GM18858 (cell line): ENCODE results near the gene FBXO11.
"Not testable (repeated sequence)": the region's sequence is repeated elsewhere in the genome, so short reads cannot be mapped to it uniquely, and the experiment has no call there.

Experiments used
- ATAC-seq: cut with Tn5 transposase; IDR thresholded peaks from one replicate; pipeline ENCODE4 v1.9.1; 2021; ENCODE audit not compliant: unreplicated experiment

The FBXO11 gene

DNA sequence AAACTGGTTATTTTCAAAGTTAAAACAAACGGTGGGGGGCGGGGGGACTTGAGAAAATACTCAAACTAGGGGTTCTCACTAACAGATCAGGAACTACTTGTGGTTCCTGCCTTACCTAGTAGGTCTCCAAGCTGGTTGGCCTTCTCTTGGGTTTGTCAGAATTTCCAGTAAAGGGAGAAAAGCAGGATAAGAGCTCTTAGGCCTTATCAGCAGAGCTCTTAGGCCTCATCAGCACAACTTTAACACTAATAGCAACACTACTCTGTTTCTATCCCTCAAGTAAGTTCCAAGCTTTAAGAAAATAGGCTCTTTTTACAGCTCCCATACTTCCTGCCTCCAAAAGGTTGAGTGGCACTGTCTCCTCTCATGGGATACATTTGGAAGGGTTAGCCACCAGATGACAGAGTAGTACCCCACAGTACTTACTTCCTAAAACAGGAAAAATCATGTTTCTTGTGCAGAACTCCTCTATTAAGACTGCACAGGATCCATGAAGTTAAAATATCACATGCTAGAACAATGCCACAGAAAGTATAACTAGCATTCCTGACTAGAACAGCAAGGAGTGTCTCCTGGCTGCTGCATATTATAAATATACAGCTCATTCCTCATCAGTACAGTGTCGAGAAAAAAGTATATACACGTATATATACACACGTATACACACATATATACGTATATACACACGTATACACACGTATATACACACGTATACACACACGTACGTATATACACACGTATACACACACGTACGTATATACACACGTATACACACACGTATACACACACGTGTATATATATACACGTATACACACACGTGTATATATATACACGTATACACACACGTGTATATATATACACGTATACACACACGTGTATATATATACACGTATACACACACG, 6.1 kb downstream of the FBXO11 start:
- ATAC-seq, result no peak

- no peak for ATAC-seq
Observed at GRCh38 chr2:47897883-47898731, 8.2 kb downstream of the FBXO11 start.

DNA sequence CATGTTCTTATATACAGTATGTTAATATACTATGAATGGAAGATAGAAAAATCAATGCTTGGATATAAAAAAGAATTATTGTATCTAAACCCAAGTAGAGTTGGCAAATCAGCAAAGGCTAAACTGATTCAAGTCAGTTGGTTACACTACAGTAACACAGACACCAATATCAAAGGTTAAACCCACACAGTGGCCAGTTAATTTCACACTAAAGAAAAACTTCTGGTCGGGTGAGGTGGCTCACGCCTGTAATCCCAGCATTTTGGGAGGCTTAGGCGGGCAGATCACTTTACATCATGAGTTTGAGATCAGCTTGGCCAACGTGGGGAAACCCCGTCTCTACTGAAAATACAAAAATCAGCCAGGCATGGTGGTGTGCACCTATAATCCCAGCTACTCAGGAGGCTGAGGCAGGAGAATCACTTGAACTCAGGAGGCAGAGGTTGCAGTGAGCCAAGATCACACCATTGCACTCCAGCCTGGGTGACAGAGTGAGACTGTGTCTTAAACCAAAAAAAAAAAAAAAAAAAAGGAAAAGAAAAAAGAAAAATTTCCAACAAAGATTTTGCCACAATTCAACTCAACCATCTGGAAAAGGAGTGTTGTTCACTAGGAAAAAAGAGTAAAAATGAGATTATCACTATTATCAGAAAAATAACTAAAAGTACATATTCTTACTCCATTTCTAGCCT, 9.0 kb downstream of the FBXO11 start:
- not testable (repeated sequence) for ATAC-seq

GRCh38 chr2:47896450-47896968, 9.8 kb downstream of the FBXO11 start:
- no peak for ATAC-seq

DNA sequence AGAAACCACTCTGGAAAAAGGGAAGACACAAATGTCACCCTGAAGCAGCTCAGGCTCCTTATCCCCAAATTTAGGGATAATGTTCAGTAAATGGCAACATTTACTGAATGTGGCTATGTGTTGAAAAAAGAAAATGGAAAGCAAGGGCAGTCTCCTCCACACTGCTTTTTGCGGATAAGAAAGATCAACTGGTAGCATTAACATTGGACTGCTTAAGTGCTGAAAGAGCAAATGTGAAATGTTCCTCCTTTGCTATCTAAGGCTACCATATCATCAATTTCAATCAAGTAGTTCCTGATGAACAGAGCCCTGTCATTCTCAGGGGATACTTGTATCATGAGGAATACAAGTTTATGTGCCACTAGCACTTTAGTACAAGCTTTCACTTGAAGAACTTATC, 12.5 kb downstream of the FBXO11 start:
- no peak for ATAC-seq

GRCh38 chr2:47892338-47892730, 14.0 kb downstream of the FBXO11 start:
- ATAC-seq, result no peak

GRCh38 chr2:47891369-47892337, 14.6 kb downstream of the FBXO11 start:
- ATAC-seq, result no peak

DNA sequence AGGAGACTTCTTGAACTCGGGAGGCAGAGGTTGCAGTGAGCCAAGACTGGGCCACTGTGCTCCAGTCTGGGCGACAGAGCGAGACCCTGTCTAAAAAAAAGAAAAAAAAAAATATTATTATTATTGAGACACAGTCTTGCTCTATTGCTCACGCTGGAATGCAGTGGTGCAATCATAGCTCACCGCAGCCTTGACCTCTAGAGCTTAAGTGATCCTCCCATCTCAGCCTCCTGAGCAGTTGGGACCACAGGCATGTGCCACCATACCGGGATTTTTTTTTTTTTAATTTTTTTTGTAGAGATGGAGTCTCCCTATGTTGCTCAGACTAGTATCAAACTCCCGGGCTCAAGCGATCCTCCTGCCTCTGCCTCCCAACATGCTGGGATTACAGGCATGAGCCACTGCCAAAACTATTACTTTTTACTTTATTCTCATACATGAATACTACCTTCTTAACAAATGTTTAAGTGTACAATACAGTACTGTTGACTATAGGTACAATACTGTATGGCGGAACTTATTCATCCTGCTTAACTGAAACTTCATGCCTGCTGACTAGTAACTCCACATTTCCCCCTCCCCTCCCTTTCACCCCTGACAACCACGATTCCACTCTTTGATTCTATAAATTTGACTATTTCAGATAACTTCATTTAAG, 15.5 kb downstream of the FBXO11 start:
- no peak for ATAC-seq

- no peak for ATAC-seq
Observed at GRCh38 chr2:47888581-47889280, 17.6 kb downstream of the FBXO11 start.

DNA sequence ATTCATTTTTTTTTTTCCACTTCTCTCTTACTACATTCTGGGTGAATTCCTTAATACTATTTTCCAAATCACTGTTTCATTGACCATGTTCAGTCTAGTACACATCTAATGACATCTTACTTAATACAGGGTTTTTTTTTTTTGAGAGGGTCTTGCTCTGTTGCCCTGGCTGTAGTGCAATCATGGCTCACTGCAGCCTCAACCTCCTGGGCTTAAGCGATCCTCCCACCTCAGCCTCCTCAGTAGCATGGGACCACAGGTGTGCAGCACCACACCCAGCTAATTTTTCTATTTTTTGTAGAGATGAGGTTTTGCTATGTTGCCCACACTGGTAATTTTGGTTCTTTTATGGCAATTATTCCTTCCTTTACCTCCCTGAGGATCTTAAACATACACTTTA, 29.4 kb downstream of the FBXO11 start:
- ATAC-seq, result no peak

DNA sequence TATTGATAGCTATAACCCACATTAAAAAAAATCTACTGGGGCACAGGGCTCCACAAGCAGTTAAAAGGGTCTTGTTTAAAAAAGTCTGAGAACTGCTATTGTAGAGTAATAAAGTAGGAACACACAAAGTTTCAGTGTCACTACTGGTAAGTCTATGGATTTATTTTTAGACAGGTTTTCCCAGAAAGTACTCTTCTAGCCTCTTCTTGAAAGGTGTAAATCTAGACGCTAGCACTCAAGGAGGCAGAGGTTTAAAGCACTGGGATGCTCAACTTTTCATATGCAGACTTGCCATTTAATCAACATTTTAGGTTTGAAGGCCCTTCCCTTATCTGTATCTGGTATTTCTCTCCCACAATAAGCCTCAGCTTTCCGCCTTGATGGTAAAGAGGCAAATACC, 33.4 kb downstream of the FBXO11 start:
- no peak for ATAC-seq

DNA sequence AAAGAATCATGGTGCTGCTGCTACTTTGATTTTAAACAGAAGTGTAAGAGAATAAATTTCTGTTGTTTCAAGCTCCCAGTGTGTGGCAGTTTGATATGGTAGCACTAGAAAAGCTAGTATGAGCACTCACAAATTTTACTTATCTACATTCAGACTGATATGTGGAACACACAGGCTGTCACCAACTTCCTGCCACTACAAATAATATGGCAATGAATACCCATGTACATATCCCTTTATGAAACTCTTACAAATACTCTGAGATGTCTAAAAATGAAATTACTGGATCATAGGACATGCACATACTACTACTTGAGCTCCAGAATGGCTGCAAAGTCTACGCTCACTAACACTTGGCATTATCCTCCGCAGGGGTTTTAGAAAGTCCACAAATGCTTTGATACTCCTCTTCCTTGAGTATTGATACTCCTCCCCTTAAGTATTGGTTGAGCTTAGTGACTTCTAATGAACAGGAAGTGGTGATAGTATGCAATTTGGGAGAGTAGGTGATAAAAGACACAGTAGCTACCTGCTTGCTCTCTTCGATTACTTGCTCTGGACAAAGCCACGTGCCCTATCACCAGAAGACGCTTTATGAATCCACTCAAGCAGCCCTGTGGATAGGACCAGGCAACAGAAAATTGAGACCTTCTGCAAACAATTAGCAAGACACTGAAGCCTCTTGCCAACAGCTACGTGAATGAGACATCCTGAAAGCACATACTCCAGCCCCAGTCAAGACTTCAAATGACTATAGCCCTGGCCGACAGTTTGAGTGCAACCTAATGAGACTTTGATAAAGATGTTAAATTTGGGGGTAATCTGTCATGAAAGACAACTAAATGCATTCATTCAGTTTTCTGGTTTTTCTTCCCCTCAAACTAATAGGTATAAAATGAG, 35.4 kb downstream of the FBXO11 start:
- no peak for ATAC-seq

GRCh38 chr2:47869859-47870595, 36.3 kb downstream of the FBXO11 start:
- no peak for ATAC-seq

DNA sequence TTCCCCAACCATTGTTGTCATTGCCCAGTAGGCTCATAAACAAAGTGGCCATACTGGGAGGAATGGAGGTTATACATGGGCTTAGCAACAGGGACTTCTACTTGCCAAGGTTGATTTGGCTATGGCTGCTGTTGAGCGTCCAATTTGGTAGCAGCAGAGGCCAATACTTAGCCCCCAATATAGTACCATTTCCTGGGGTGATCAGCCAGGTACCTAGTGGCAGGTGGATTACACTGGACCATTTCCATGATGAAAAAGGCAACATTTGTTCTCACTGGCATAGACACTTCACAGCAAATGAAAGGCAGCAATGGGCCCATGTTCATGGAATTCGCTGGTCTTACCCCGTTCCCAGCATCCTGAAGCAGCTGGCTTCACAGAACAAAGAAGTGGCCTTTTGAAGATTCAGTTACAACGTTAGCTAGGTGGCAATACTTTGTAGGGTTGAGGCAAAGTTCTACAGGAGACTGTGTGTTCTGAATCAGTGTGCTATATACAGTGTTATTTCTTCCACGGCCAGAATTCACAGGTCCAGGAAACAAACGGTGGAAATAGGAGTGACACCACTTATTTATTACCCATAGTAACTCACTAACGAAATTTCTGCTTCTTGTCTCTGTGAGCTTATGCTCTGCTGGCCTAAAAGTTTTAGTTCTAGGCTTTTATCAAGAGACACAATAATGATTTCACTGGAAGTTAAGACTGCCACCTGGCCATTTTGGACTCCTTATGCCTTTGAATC, 37.5 kb downstream of the FBXO11 start:
- no peak for ATAC-seq

DNA sequence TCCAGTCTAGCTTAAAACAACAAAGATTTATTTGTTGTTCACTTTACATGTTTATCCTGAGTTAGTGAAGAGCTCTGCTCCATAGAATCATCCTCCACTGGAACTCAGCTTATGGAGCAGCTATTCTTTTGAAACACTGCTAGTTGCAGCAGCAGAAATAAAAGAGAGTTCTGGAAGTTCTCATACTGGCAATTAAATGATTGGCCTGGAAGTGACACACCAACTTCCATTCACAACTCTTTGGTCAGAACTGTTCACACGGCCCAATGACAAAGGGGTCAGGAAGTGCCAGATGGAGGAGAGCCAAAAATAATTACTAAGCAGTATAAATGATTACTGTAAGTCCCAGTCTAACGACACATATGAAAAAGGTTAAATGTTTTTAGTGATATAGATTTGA, 39.1 kb downstream of the FBXO11 start:
- ATAC-seq, result no peak

DNA sequence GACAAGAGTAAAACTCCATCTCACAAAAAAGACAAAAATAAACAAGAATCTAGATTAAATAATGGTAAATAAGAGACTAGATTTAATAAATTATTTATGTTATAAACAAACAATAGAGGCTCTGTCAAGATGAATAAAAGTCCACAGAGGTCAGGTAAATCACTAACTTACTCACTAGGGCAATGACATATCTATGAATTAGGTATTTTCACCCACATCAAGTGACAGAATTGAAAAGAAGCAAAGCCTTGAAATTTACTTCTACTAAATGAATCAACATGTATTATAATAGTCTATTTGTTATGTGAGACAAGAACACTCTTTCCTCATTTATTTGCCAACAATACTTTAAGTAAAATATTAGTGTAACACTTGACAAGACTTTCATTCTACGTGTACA, 41.7 kb downstream of the FBXO11 start:
- no peak for ATAC-seq

DNA sequence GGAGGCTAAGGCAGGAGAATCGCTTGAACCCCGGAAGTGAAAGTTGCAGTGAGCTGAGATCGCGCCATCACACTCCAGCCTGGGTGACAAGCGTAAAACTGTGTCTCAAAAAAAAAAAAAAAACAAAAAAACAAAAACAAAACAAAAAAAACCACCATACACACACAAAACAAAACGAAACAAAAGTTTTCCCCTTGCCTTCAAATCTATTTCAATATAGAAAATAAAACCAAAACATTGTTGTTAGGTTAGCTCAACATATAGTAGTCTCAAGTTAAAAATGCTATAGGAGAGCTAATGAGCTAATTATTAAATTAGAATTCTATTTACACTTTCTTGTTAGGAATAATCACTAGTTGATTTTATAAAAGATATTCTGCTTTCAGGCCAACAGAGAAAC, 43.3 kb downstream of the FBXO11 start:
- no peak for ATAC-seq
